Activated naive CD4-positive, alpha-beta T cell (primary cell): ENCODE results near the gene SHROOM4.

Experiments
- DNase-seq, 4 experiments: peaks; one replicate each; lab custom pipeline; 2025; lab: John Stamatoyannopoulos, UW

SHROOM4 gene

GRCh38 chrX:50813843-50814661 lies at the start of gene SHROOM4:
SHROOM4 (minus strand) TSS chrX:50814194; CDS start chrX:50814018, 176 bp downstream.
- no peak for DNase-seq

- DNase-seq: no peak
Observed at GRCh38 chrX:50863471-50863870, 49.5 kb upstream of the SHROOM4 start.

GRCh38 chrX:50860518-50860917 lies 46.5 kb upstream of the SHROOM4 start:
- no peak for DNase-seq

- DNase-seq: no peak
Observed at GRCh38 chrX:50858548-50858947, 44.6 kb upstream of the SHROOM4 start.

- DNase-seq: no peak
Observed at GRCh38 chrX:50853399-50853798, 39.4 kb upstream of the SHROOM4 start.

GRCh38 chrX:50852524-50852923 lies 38.5 kb upstream of the SHROOM4 start:
- DNase-seq: no peak

GRCh38 chrX:50842221-50842620 lies 28.2 kb upstream of the SHROOM4 start:
- no peak for DNase-seq

GRCh38 chrX:50839730-50840129 lies 25.7 kb upstream of the SHROOM4 start:
- DNase-seq: no peak

- DNase-seq: no peak
Observed at GRCh38 chrX:50838820-50839600, 25.0 kb upstream of the SHROOM4 start.

GRCh38 chrX:50827996-50828395 lies 14.0 kb upstream of the SHROOM4 start:
- no peak for DNase-seq

- DNase-seq: no peak
Observed at GRCh38 chrX:50825825-50826224, 11.8 kb upstream of the SHROOM4 start.

- DNase-seq: no peak
Observed at GRCh38 chrX:50818986-50819385, 5.0 kb upstream of the SHROOM4 start.

- DNase-seq: no peak
Observed at GRCh38 chrX:50815120-50815519, 1.1 kb upstream of the SHROOM4 start.

GRCh38 chrX:50814701-50815100 lies 707 bp upstream of the SHROOM4 start:
- DNase-seq: no peak

- DNase-seq: no peak
Observed at GRCh38 chrX:50812995-50813842, 775 bp downstream of the SHROOM4 start.

- DNase-seq: no peak
Observed at GRCh38 chrX:50805276-50805675, 8.7 kb downstream of the SHROOM4 start.

GRCh38 chrX:50801135-50801534 lies 12.9 kb downstream of the SHROOM4 start:
- DNase-seq: no peak

GRCh38 chrX:50799531-50799961 lies 14.4 kb downstream of the SHROOM4 start:
- DNase-seq: no peak

GRCh38 chrX:50798783-50799182 lies 15.2 kb downstream of the SHROOM4 start:
- no peak for DNase-seq

- DNase-seq: no peak
Observed at GRCh38 chrX:50787099-50787498, 26.9 kb downstream of the SHROOM4 start.

- DNase-seq: no peak
Observed at GRCh38 chrX:50780144-50780543, 33.9 kb downstream of the SHROOM4 start.

GRCh38 chrX:50779694-50780093 lies 34.3 kb downstream of the SHROOM4 start:
- DNase-seq: no peak
